ENCODE measurements around the gene ANKRD9. TPM values are rescaled to one million over a fixed set of nuclear protein-coding genes. Genes with fewer than 3 reads are reported as not detected.

ANKRD9 gene
- total and polyA plus RNA-seq, 8 donors: 5.3 to 357 (median 27.0) TPM

DNA sequence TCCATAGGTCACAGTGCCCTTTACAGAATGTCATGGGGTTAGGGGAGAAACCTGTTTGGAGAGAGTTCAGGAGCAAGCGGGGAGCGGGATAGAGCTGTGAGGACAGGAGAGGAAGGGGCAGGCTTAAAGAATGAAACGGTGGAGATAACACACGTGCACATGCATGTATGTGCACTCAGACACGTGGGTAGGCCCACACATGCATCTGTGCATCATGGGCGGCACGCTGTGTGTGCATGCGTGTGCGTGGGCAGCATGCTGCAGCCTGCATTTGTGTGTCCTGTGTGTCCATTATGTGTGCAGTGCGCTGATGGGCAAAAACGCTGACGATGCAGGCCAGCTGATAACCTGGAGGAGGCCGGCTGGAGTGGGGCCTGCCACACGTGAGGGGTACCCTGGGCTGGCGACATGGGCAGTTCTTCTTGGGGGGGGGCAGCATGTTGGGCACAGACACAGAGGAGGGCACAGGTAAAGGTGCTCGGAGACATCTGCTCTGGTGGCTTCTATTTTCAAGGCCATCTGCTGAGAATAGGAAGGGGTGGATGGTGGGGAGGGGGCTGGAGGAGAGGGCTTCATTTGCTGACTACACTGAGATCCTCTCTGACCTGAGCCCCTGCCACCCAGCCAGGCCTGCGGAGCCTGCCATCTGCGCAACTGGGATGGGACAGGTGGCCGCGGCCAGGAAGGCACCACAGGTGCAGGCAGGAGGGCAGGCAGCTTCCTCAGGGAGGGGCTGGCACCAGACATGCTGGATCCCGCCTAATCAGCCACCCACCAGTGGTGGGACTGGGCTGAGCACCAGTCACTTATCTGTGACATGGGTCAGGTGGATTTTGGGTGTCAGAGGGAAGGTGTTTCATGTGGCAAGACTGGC lies 4.6 kb upstream of the ANKRD9 start:
- DNase-seq: no peak
- H3K27ac ChIP-seq: no peak overlapping the region
- H3K36me3 ChIP-seq: no peaks in the 10 kb centered on the region
- H3K9me3 ChIP-seq: no peaks in the 10 kb centered on the region
- WGBS, 5 donors: 86 to 95% (median 86%) methylated on average over 21 of the region's 21 CpGs
- intact Hi-C loops (cut with DNase I; ENCODE audit: low total_unique reads): no loop called here
- no peak overlapping the region for H3K4me3 ChIP-seq
- peaks cover 13 to 34% (median 26%) of the 10 kb centered on the region in 4 donors for H3K4me1 ChIP-seq
- TF ChIP-seq EP300 (IDR thresholded peaks at IDR 0.05) (no peak), POLR2A (IDR thresholded peaks at IDR 0.05) (no peak), POLR2AphosphoS5 (IDR thresholded peaks at IDR 0.05) (no peak)
- TF ChIP-seq, protein P1, sequence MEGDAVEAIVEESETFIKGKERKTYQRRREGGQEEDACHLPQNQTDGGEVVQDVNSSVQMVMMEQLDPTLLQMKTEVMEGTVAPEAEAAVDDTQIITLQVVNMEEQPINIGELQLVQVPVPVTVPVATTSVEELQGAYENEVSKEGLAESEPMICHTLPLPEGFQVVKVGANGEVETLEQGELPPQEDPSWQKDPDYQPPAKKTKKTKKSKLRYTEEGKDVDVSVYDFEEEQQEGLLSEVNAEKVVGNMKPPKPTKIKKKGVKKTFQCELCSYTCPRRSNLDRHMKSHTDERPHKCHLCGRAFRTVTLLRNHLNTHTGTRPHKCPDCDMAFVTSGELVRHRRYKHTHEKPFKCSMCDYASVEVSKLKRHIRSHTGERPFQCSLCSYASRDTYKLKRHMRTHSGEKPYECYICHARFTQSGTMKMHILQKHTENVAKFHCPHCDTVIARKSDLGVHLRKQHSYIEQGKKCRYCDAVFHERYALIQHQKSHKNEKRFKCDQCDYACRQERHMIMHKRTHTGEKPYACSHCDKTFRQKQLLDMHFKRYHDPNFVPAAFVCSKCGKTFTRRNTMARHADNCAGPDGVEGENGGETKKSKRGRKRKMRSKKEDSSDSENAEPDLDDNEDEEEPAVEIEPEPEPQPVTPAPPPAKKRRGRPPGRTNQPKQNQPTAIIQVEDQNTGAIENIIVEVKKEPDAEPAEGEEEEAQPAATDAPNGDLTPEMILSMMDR (IDR thresholded peaks at IDR 0.05): no peak
- H3K27me3 ChIP-seq: no peaks in the 10 kb centered on the region

GRCh38 chr14:102512793-102513300 lies 3.3 kb upstream of the ANKRD9 start:
- no peak overlapping the region for H3K4me3 ChIP-seq
- 84 to 90% (median 90%) methylated on average over 11 of the region's 11 CpGs for WGBS, 5 donors
- TF ChIP-seq EP300 (IDR thresholded peaks at IDR 0.05) (no peak), POLR2AphosphoS5 (IDR thresholded peaks at IDR 0.05) (no peak), POLR2A (IDR thresholded peaks at IDR 0.05) (no peak)
- TF ChIP-seq, protein P1 (IDR thresholded peaks at IDR 0.05): no peak
- no peaks in the 10 kb centered on the region for H3K9me3 ChIP-seq
- H3K27me3 ChIP-seq: no peaks in the 10 kb centered on the region
- intact Hi-C loops (cut with DNase I; ENCODE audit: low total_unique reads): no loop called here
- no peak overlapping the region for H3K27ac ChIP-seq
- peaks cover 18 to 47% (median 38%) of the 10 kb centered on the region in 4 donors for H3K4me1 ChIP-seq
- DNase-seq: no peak
- H3K36me3 ChIP-seq: peaks cover 0 to under 1% (median 0%) of the 10 kb centered on the region in 4 donors

DNA sequence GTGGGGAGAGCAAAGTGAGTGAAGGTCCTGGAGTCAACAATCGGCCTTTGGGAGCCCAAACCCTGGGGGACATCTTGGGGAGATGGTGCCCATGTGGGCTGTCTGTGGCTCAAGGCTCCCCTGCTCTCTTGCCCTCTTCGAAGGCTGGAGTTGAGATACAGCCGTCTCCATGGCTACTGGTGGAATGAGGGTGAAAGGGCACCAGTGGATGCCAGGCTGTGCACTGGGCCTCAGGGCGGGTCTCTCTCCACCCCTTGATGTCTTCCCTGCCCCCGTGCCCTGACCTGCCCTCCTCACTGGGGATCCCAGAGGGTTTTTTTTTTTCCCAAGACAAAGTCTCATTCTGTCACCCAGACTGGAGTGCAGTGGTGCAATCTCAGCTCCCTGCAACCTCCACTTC lies 2.0 kb upstream of the ANKRD9 start:
- 69 to 83% (median 71%) methylated on average over 5 of the region's 5 CpGs for WGBS, 5 donors
- Histone ChIP-seq H3K36me3 (peaks cover 4 to 13% (median 10%) of the 10 kb centered on the region in 4 donors), H3K27ac (peak overlapping the region in 1 of 5 donors; percentile 93), H3K4me1 (peaks cover 18 to 38% (median 32%) of the 10 kb centered on the region in 4 donors), H3K4me3 (no peak overlapping the region), H3K9me3 (no peaks in the 10 kb centered on the region), H3K27me3 (no peaks in the 10 kb centered on the region)
- no peak for DNase-seq
- TF ChIP-seq, protein P1 (IDR thresholded peaks at IDR 0.05): no peak
- no peak for TF ChIP-seq EP300 (IDR thresholded peaks at IDR 0.05)
- no peak for TF ChIP-seq POLR2AphosphoS5 (IDR thresholded peaks at IDR 0.05)
- TF ChIP-seq POLR2A (IDR thresholded peaks at IDR 0.05): no peak
- intact Hi-C loops (cut with DNase I; ENCODE audit: low total_unique reads): no loop called here

DNA sequence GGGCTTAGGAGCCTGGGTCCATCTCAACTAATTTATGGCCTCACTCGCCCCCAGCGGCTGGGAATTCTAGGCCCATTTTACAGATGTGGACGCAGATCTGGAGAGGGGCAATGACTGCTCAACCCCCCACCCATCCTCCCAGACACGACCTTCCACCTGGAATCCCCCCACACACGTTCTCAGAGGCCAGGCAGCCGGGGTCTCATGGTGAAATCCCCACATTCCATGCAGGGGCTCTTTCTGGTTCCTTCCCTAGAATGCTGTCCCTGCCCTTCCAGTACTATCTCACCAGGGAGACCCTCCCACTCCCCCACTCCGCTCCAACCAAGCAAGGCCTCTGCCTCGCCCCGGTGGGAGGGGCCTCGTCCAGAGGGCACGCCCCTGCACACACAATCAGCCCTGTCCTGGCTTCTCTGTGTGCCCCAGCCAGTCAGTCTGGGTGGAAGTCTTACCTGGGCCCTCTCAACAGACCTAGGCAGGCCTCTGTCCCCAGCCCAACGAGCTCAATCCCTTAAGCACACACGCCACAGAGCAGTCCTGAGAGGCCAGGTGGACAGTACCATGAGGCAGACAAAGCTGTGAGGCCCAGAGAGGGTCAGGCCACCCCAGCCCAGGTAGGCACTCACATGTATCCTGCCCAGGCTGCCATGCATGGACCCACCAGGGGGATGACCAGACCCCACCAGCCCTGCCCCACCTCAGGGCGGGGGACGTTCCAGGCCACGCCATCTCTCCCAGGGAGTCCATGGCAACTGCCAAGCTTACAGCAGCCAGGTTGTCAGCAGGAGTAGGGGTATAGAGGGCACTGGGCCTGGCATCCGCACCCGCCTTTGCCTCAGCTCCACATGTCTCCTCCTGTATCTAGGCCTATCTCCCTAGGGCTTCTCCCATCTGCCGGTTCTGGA lies 1.3 kb upstream of the ANKRD9 start:
- WGBS, 5 donors: 48 to 61% (median 51%) methylated on average over 14 to 19 of the region's 19 CpGs

More for the DNA sequence above, 1.3 kb upstream of the ANKRD9 start:
- Histone ChIP-seq H3K9me3 (no peaks in the 10 kb centered on the region), H3K27ac (peak overlapping the region; percentile 84 to 93 (median 87)), H3K4me1 (peaks cover 18 to 36% (median 28%) of the 10 kb centered on the region in 4 donors), H3K27me3 (no peaks in the 10 kb centered on the region), H3K4me3 (peak overlapping the region; percentile 59 to 70 (median 65)), H3K36me3 (peaks cover 8 to 19% (median 17%) of the 10 kb centered on the region in 4 donors)
- peak; percentile 76 to 90 for DNase-seq
- intact Hi-C loops (cut with DNase I; ENCODE audit: low total_unique reads): no loop called here
- TF ChIP-seq POLR2AphosphoS5 (IDR thresholded peaks at IDR 0.05) (peak in 2 of 3 donors; percentile 30 to 68), EP300 (IDR thresholded peaks at IDR 0.05) (no peak)

Data from stomach (tissue), 9 donors.